Panc1 (cell line): ENCODE data around the gene ARPC4. TPM values are rescaled to one million over a fixed set of nuclear protein-coding genes. Genes with fewer than 3 reads are reported as not detected.

Experiments
- ATAC-seq: fragments of 200-7000 bp; cut with Tn5 transposase; 2 replicates; pipeline ENCODE4 v1.9.1; 2020; ENCODE audit warnings: mild to moderate bottlenecking, moderate library complexity
- BruUV-seq: library from RNA; stranded (reverse); fragments of 400-500 nt; replicated peaks from 2 replicates; lab custom pipeline; 2021; lab: Mats Ljungman, UMichigan
- CTCF ChIA-PET: fragments of 300-600 bp; sonication (Branson Sonifier 250); formaldehyde crosslinking; loops from one replicate; lab custom pipeline; 2022; ENCODE audit warnings: antibody characterized with exemption; lab: Charles Lee
- POLR2A ChIA-PET: fragments of 300-600 bp; sonication (Branson Sonifier 250); formaldehyde crosslinking; loops from one replicate; lab custom pipeline; 2022; ENCODE audit warnings: antibody characterized with exemption; lab: Charles Lee
- DNase-seq: peaks from one replicate; pipeline ENCODE4 v3.0.0-alpha.2; 2010; ENCODE audit warnings: low read depth, low spot score
- H3K27ac ChIP-seq: 2 replicates; pipeline ENCODE4 v1.5.1; 2011; ENCODE audit warnings: mild to moderate bottlenecking, low read length, inconsistent platforms
- H3K27me3 ChIP-seq: fragments of 200-500 bp; sonication (Bioruptor generic); 2 replicates; pipeline ENCODE4 v1.6.0; 2014; ENCODE audit warnings: low read length, inconsistent platforms; ENCODE audit not compliant: control insufficient read depth, insufficient read depth
- H3K36me3 ChIP-seq: fragments of 200-500 bp; sonication (Bioruptor generic); 2 replicates; pipeline ENCODE4 v1.5.1; 2014; ENCODE audit warnings: inconsistent platforms, mild to moderate bottlenecking, low read length, moderate library complexity; ENCODE audit not compliant: control insufficient read depth, insufficient read depth
- H3K4me1 ChIP-seq: 2 replicates; pipeline ENCODE4 v1.5.1; 2011; ENCODE audit warnings: inconsistent platforms, mild to moderate bottlenecking, low read length, moderate library complexity; ENCODE audit not compliant: control insufficient read depth, insufficient read depth
- H3K4me3 ChIP-seq, 2 experiments: 2 replicates each; pipeline ENCODE4 v1.5.1; 2011 to 2012; ENCODE audit warnings: low read depth in 2 of 2, low read length in 2 of 2, mild to moderate bottlenecking in 2 of 2, inconsistent platforms in 1 of 2, moderate library complexity in 1 of 2
- H3K9me3 ChIP-seq: fragments of 200-500 bp; sonication (Bioruptor generic); 2 replicates; pipeline ENCODE4 v1.5.1; 2014; ENCODE audit warnings: low read depth, mild to moderate bottlenecking, inconsistent platforms, low read length, moderate library complexity; ENCODE audit not compliant: control insufficient read depth, insufficient read depth
- CTCF ChIP-seq: fragments of 450-650 bp; IDR thresholded peaks from 2 replicates; pipeline ENCODE4 v1.5.1; 2017; ENCODE audit warnings: mild to moderate bottlenecking
- POLR2AphosphoS5 ChIP-seq: IDR thresholded peaks from 2 replicates; pipeline ENCODE4 v1.6.1; 2012; ENCODE audit warnings: mild to moderate bottlenecking, low read depth, low read length, moderate library complexity
- REST ChIP-seq, 2 experiments: IDR thresholded peaks; 2 replicates each; pipeline ENCODE4 v1.6.1; 2011 to 2012; ENCODE audit warnings: low read depth in 2 of 2, control low read depth in 1 of 2, low read length in 1 of 2, mild to moderate bottlenecking in 1 of 2, moderate library complexity in 1 of 2; ENCODE audit not compliant: insufficient read depth in 1 of 2
- SIN3A ChIP-seq: IDR thresholded peaks from 2 replicates; pipeline ENCODE4 v1.6.1; 2012; ENCODE audit warnings: low read depth, mild to moderate bottlenecking, low read length, moderate library complexity, borderline replicate concordance; ENCODE audit not compliant: insufficient read depth
- TCF7L2 ChIP-seq: IDR thresholded peaks from 2 replicates; pipeline ENCODE4 v1.6.1; 2011; ENCODE audit warnings: mild to moderate bottlenecking, low read depth, low read length, inconsistent platforms
- in situ Hi-C: cut with HindIII; loops from 2 replicates; pipeline ENCODE4 v1.10.0; 2016; ENCODE audit warnings: low sequenced_read_pairs, low pct_unique_long_range_greater_than_20kb
- intact Hi-C: fragments of 100-400 bp; cut with micrococcal nuclease; formaldehyde crosslinking; loops from one replicate; pipeline ENCODE4 v1.10.0; 2022; ENCODE audit not compliant: unreplicated experiment
- total RNA-seq: library from RNA; stranded (reverse); gene quantifications from one replicate; pipeline ENCODE4 v1.2.1, GENCODE V29; 2021; ENCODE audit not compliant: unreplicated experiment

ARPC4 gene
- total RNA-seq, 1 experiment from 2014 or later, result 117 TPM

GRCh38 chr3:9837701-9838582 lies 45.1 kb downstream of the ARPC4 start:
- POLR2A ChIA-PET, result interaction anchor here (0.5 to 0.7 kb wide), 2 partner anchors 9 to 36 kb away, joined by 3 read pairs; no protein-coding TSS in a partner anchor
- in situ Hi-C loops, result no loop called here
- CTCF ChIA-PET, result no interaction called here

More at GRCh38 chr3:9837701-9838582, 45.1 kb downstream of the ARPC4 start:
- H3K4me1 ChIP-seq, result no peaks in the 10 kb centered on the region
- no peaks in the 10 kb centered on the region for H3K36me3 ChIP-seq
- intact Hi-C loops, result no loop called here
- no peaks in the 10 kb centered on the region for H3K9me3 ChIP-seq
- ATAC-seq, result peak; percentile 36; the same call in 1 of the 2 replicates
- no TSS peak for BruUV-seq
- H3K27ac ChIP-seq, result no peak overlapping the region
- no peak for DNase-seq
- no peak for TF ChIP-seq SIN3A
- TF ChIP-seq REST (IDR thresholded peaks at IDR 0.05; ENCODE audit: insufficient read depth in 1 of 2, low read depth in 2 of 2, low read length in 1 of 2), result no peak
- no peak for TF ChIP-seq CTCF
- no peak for TF ChIP-seq TCF7L2
- TF ChIP-seq POLR2AphosphoS5, result no peak
- no peak overlapping the region for H3K4me3 ChIP-seq
- H3K27me3 ChIP-seq, result no peaks in the 10 kb centered on the region
